Kidney (tissue), 14 donors: ENCODE measurements around the gene INHA. TPM values are rescaled to one million over a fixed set of nuclear protein-coding genes. Genes with fewer than 3 reads are reported as not detected.

Experiments used
- DNase-seq, 5 donors: peaks; one replicate each; pipeline ENCODE4 v3.0.0-alpha.2; 2013 to 2020
- FAIRE-seq: peaks from 2 replicates; lab custom pipeline; 2012; peaks lifted over from hg19 to GRCh38; lab: Jason Lieb, UNC
- H3K27ac ChIP-seq, 2 donors: one replicate each; pipeline ENCODE4 v1.7.0; 2013; ENCODE audit warnings: low read depth in 2 of 2, low read length in 2 of 2, inconsistent platforms in 1 of 2
- H3K27me3 ChIP-seq: one replicate; pipeline ENCODE4 v1.7.1; 2013; ENCODE audit warnings: low read length, inconsistent platforms; ENCODE audit not compliant: control insufficient read depth, insufficient read depth
- H3K36me3 ChIP-seq, 3 donors: one replicate each; pipeline versions ENCODE4 v1.7.0 to v1.7.1; 2013; ENCODE audit warnings: low read length in 3 of 3, control low read depth in 1 of 3, inconsistent platforms in 1 of 3; ENCODE audit not compliant: insufficient read depth in 3 of 3, control insufficient read depth in 2 of 3
- H3K4me1 ChIP-seq, 3 donors: one replicate each; pipeline versions ENCODE4 v1.7.0 to v1.7.1; 2013; ENCODE audit warnings: low read length in 3 of 3, inconsistent platforms in 1 of 3, low read depth in 1 of 3; ENCODE audit not compliant: control insufficient read depth in 2 of 3, insufficient read depth in 2 of 3
- H3K4me3 ChIP-seq, 3 donors: one replicate each; pipeline versions ENCODE4 v1.7.0 to v1.8.1; 2013; ENCODE audit warnings: low read length in 3 of 3, control low read depth in 1 of 3, inconsistent platforms in 1 of 3
- H3K9ac ChIP-seq, 3 donors: one replicate each; pipeline versions ENCODE4 v1.7.0 to v1.7.1; 2013; ENCODE audit warnings: low read length in 3 of 3, control low read depth in 1 of 3, inconsistent platforms in 1 of 3
- H3K9me3 ChIP-seq, 3 donors: one replicate each; pipeline versions ENCODE4 v1.7.0 to v1.7.1; 2013; ENCODE audit warnings: low read length in 3 of 3, control low read depth in 1 of 3, inconsistent platforms in 1 of 3; ENCODE audit not compliant: control insufficient read depth in 2 of 3, insufficient read depth in 1 of 3
- CTCF ChIP-seq: IDR thresholded peaks from 3 replicates; pipeline ENCODE4 v1.5.1; 2012; ENCODE audit warnings: mild to moderate bottlenecking, moderate library complexity, borderline replicate concordance; ENCODE audit not compliant: insufficient read depth; ENCODE audit errors: extremely low read depth
- intact Hi-C: fragments of 100-400 bp; cut with DNase I; formaldehyde crosslinking; loops from one replicate; pipeline ENCODE4 v1.11.1; 2022
- polyA plus RNA-seq: library from polyadenylated mRNA; stranded (reverse); fragments of 350-450 nt; fragmentation: Illumina TruSeq; extraction: RNeasy Lipid Tissue Mini Kit (QIAGEN cat#74804); gene quantifications from one replicate; pipeline ENCODE4 v1.2.3, GENCODE V29; 2014; ENCODE audit warnings: low read depth, low replicate concordance; ENCODE audit not compliant: insufficient read depth
- total RNA-seq: library from RNA; stranded (reverse); fragmentation: NEBNext Ultra II Directional; extraction: Animal tissue kit (Norgen Biotek cat#: 25700); gene quantifications from one replicate; pipeline ENCODE4 v1.2.1, GENCODE V29; 2021
- donor health status: control.
- donor health status: control.
- donor health status: control.
- donor health status: control.
- donor health status: control.
- donor health status: DM: yes; HTN: yes; CAD: no.
- donor health status: Normal renal cell carcinoma (clear cell type).

INHA gene
- total and polyA plus RNA-seq, 2 donors from 2014 or later, result 1.2 to 2.5 TPM

DNA sequence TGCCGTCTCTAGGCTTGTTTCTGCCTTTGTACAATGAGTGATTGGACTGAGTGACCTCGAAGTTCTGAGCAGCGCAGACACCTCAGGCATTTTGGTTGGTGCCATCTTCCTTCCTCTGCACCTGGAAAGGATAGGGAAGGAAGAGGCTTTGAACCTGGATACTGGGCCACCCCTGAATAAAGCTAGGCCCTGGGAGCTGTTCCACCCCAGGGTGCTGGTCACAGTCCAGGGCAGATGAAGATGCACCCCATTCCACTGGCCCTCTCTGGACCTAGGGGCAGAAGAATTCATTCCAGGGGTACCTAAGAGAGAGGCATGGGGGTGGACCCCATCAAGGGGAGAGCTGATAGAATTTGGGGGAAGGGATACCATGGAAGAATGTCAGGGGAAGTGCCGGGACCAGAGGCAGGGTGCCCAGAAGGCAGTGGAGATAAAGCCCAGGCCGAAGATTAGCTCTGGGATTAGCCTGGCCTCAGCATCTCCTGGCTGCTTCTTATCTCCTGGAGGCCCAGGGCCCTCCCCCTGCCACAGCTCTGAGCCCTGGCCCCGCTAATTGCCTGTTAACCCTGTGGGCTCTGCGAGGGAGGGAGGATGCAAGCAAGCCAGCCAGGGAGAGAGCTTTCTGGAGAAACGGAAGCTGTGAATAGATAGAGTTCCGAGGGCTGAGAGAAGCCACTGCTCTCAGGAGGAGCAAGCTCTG lies 46.4 kb upstream of the INHA start:
- Histone ChIP-seq H3K4me1 (no peaks in the 10 kb centered on the region), H3K9ac (no peak overlapping the region), H3K27ac (no peak overlapping the region), H3K27me3 (peaks cover 6% of the 10 kb centered on the region), H3K4me3 (no peak overlapping the region), H3K9me3 (no peaks in the 10 kb centered on the region), H3K36me3 (no peaks in the 10 kb centered on the region)
- intact Hi-C loops, result loop anchor here (10.0 kb wide), 1 partner anchor 51 kb away; no protein-coding TSS in a partner anchor
- DNase-seq, result peak in 1 of 5 donors; percentile 61
- no peak for FAIRE-seq
- no peak for TF ChIP-seq CTCF

DNA sequence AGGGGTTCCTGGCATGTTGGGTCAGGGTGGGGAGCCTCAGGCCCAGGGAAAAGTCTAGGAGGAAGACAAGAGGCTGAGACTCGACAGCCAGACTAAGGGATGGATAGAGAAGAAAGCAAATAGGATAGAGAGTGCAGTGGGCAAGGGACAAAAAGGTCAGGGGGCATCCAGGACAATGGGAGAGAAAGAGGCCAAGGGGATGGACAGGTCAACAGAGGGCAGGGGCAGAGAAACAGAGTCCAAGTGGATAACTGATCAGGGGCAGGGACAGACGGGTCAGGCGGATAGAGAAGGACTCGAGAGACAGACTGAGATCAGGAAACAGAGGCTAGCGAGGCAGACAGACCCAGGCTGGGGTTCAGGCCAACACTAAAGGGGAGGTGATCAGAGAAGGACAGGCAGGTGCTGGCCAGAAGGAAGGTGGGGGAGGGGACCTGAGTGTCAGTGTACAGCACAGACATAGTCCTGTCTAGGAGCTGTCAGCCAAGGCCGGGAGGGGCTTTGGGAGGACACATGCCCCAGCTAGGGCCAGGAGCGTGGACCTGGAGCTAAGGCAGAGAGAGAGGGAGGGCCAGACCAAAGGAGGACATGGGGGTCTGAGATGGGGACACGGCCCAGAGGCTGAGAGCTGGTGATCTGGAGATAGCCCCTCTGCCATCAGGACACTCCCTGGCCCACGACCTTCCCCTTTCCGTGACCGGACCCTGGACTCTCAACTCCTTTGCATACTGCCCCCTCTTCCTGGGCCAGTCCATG lies 45.6 kb upstream of the INHA start:
- peak in 1 of 5 donors; percentile 71 for DNase-seq
- no peak overlapping the region for H3K27ac ChIP-seq
- H3K27me3 ChIP-seq, result peaks cover 6% of the 10 kb centered on the region
- intact Hi-C loops, result loop anchor here (10.0 kb wide), 1 partner anchor 52 kb away; no protein-coding TSS in a partner anchor
- H3K4me3 ChIP-seq, result no peak overlapping the region
- no peaks in the 10 kb centered on the region for H3K36me3 ChIP-seq
- H3K4me1 ChIP-seq, result no peaks in the 10 kb centered on the region
- no peak for TF ChIP-seq CTCF
- H3K9ac ChIP-seq, result no peak overlapping the region
- H3K9me3 ChIP-seq, result no peaks in the 10 kb centered on the region
- FAIRE-seq, result no peak

- DNase-seq (peak in 3 of 5 donors; percentile 64 to 87 (median 68)), FAIRE-seq (no peak)
- intact Hi-C loops, result loop anchor here (10.0 kb wide), 1 partner anchor 52 kb away; no protein-coding TSS in a partner anchor
- H3K36me3 ChIP-seq, result no peaks in the 10 kb centered on the region
- TF ChIP-seq CTCF, result no peak
- H3K4me3 ChIP-seq, result no peak overlapping the region
- no peak overlapping the region for H3K9ac ChIP-seq
- no peak overlapping the region for H3K27ac ChIP-seq
- H3K27me3 ChIP-seq, result peaks cover 6% of the 10 kb centered on the region
- H3K9me3 ChIP-seq, result no peaks in the 10 kb centered on the region
- no peaks in the 10 kb centered on the region for H3K4me1 ChIP-seq
Measured at GRCh38 chr2:219527076-219527394, 45.1 kb upstream of the INHA start.
